IMR-90 (cell line): ENCODE results near the gene RMI2. TPM values are rescaled to one million over a fixed set of nuclear protein-coding genes. Genes with fewer than 3 reads are reported as not detected.

Experiments used
- ATAC-seq: fragments of 200-7000 bp; cut with Tn5 transposase; 2 replicates; pipeline ENCODE4 v1.9.1; 2020; ENCODE audit warnings: low read depth, mild to moderate bottlenecking, moderate library complexity
- BruUV-seq: library from RNA; stranded (reverse); fragments of 400-500 nt; replicated peaks from 2 replicates; lab custom pipeline; 2021; lab: Mats Ljungman, UMichigan
- CTCF ChIA-PET: fragments of 300-600 bp; formaldehyde crosslinking; extraction: SDS; loops from one replicate; lab custom pipeline; 2021; ENCODE audit warnings: antibody characterized with exemption; lab: Yijun Ruan, JAX
- POLR2A ChIA-PET: fragments of 300-600 bp; sonication (Branson Sonifier 250); formaldehyde crosslinking; loops from one replicate; lab custom pipeline; 2022; ENCODE audit warnings: antibody characterized with exemption; ENCODE audit not compliant: unreplicated experiment; lab: Charles Lee
- DNase-seq: peaks from one replicate; pipeline ENCODE4 v3.0.0; 2013
- H2AFZ ChIP-seq: replicated peaks from 2 replicates; pipeline ENCODE3; 2013; ENCODE audit warnings: low read length, mild to moderate bottlenecking; ENCODE audit not compliant: poor library complexity
- H2AK5ac ChIP-seq: 2 replicates; pipeline ENCODE4 v1.6.1; 2013; ENCODE audit warnings: low read depth, low read length, inconsistent platforms
- H2AK9ac ChIP-seq: replicated peaks from 2 replicates; pipeline ENCODE3; 2013; ENCODE audit warnings: mild to moderate bottlenecking, low read depth, low read length, moderate library complexity; ENCODE audit not compliant: poor library complexity
- H2BK120ac ChIP-seq: 2 replicates; pipeline ENCODE4 v1.6.1; 2013; ENCODE audit warnings: low read depth, low read length, inconsistent platforms
- H2BK15ac ChIP-seq: 3 replicates; pipeline ENCODE4 v1.6.1; 2013; ENCODE audit warnings: low read depth, low read length, inconsistent platforms
- H2BK20ac ChIP-seq: 2 replicates; pipeline ENCODE4 v1.6.1; 2013; ENCODE audit warnings: low read depth, mild to moderate bottlenecking, inconsistent platforms, low read length, moderate library complexity
- H2BK5ac ChIP-seq: 2 replicates; pipeline ENCODE4 v1.6.1; 2013; ENCODE audit warnings: mild to moderate bottlenecking, low read depth, low read length, inconsistent platforms; ENCODE audit not compliant: poor library complexity, severe bottlenecking
- H3K14ac ChIP-seq: replicated peaks from 2 replicates; pipeline ENCODE4 v1.6.1; 2013; ENCODE audit warnings: low read depth, low read length, inconsistent platforms
- H3K18ac ChIP-seq: 2 replicates; pipeline ENCODE4 v1.6.1; 2013; ENCODE audit warnings: low read depth, low read length, control low read depth
- H3K23ac ChIP-seq: 2 replicates; pipeline ENCODE4 v1.6.1; 2013; ENCODE audit warnings: low read depth, low read length, inconsistent platforms
- H3K27ac ChIP-seq: 2 replicates; pipeline ENCODE4 v1.5.1; 2013; ENCODE audit warnings: mild to moderate bottlenecking, control low read depth, low read length; ENCODE audit not compliant: insufficient read depth
- H3K27me3 ChIP-seq: 2 replicates; pipeline ENCODE4 v1.6.1; 2013; ENCODE audit warnings: low read length; ENCODE audit not compliant: control insufficient read depth, insufficient read depth
- H3K36me3 ChIP-seq: 2 replicates; pipeline ENCODE4 v1.6.1; 2013; ENCODE audit warnings: low read length, mixed read lengths; ENCODE audit not compliant: control insufficient read depth, insufficient read depth
- H3K4ac ChIP-seq: 2 replicates; pipeline ENCODE4 v1.6.1; 2013; ENCODE audit warnings: low read depth, low read length, inconsistent platforms
- H3K4me1 ChIP-seq: 2 replicates; pipeline ENCODE4 v1.6.1; 2013; ENCODE audit warnings: low read length, mixed read lengths; ENCODE audit not compliant: control insufficient read depth, insufficient read depth
- H3K4me2 ChIP-seq: 2 replicates; pipeline ENCODE4 v1.6.1; 2013; ENCODE audit warnings: low read depth, mild to moderate bottlenecking, control low read depth, low read length, moderate library complexity
- H3K4me3 ChIP-seq: 2 replicates; pipeline ENCODE4 v1.5.1; 2013; ENCODE audit warnings: low read depth, mild to moderate bottlenecking, control low read depth, low read length, moderate library complexity; ENCODE audit not compliant: insufficient read depth
- H3K56ac ChIP-seq: 2 replicates; pipeline ENCODE4 v1.6.1; 2013; ENCODE audit warnings: low read length, inconsistent platforms; ENCODE audit not compliant: insufficient read depth; ENCODE audit errors: extremely low read depth
- H3K79me1 ChIP-seq, 2 experiments: 2 replicates each; pipeline ENCODE4 v1.6.1; 2013; ENCODE audit warnings: low read length in 2 of 2, inconsistent platforms in 1 of 2, low read depth in 1 of 2
- H3K9ac ChIP-seq: 2 replicates; pipeline ENCODE4 v1.6.1; 2013; ENCODE audit warnings: low read depth, low read length, control low read depth
- H3K9me1 ChIP-seq: 2 replicates; pipeline ENCODE4 v1.6.1; 2013; ENCODE audit warnings: low read length, inconsistent platforms; ENCODE audit not compliant: insufficient read depth
- H3K9me3 ChIP-seq: 2 replicates; pipeline ENCODE4 v1.6.1; 2013; ENCODE audit warnings: low read length; ENCODE audit not compliant: control insufficient read depth, insufficient read depth
- H4K20me1 ChIP-seq: 2 replicates; pipeline ENCODE4 v1.6.1; 2013; ENCODE audit warnings: low read length, inconsistent platforms; ENCODE audit not compliant: insufficient read depth
- H4K5ac ChIP-seq: 2 replicates; pipeline ENCODE4 v1.6.1; 2013; ENCODE audit warnings: mild to moderate bottlenecking, low read depth, low read length, control low read depth
- H4K8ac ChIP-seq, 2 experiments: 2 replicates each; pipeline ENCODE4 v1.6.1; 2013; ENCODE audit warnings: low read depth in 2 of 2, low read length in 2 of 2, control low read depth in 1 of 2, inconsistent platforms in 1 of 2
- H4K91ac ChIP-seq: 2 replicates; pipeline ENCODE4 v1.6.1; 2013; ENCODE audit warnings: low read depth, low read length, inconsistent platforms; ENCODE audit not compliant: insufficient read depth
- MAFK ChIP-seq: IDR thresholded peaks from 2 replicates; pipeline ENCODE4 v1.6.1; 2012; ENCODE audit warnings: low read depth, low read length, improper control_type of control experiment
- MXI1 ChIP-seq: IDR thresholded peaks from 2 replicates; pipeline ENCODE4 v1.6.1; 2012; ENCODE audit warnings: low read depth, mild to moderate bottlenecking, low read length, moderate library complexity, borderline replicate concordance
- NFE2L2 ChIP-seq: fragments of 150-350 bp; IDR thresholded peaks from 2 replicates; pipeline ENCODE4 v1.6.1; 2016; ENCODE audit warnings: low read depth, mild to moderate bottlenecking, low read length
- RCOR1 ChIP-seq: IDR thresholded peaks from 2 replicates; pipeline ENCODE4 v1.6.1; 2012; ENCODE audit warnings: mild to moderate bottlenecking, low read length, improper control_type of control experiment; ENCODE audit not compliant: insufficient replicate concordance
- SMC3 ChIP-seq: fragments of 150-350 bp; IDR thresholded peaks from 2 replicates; pipeline ENCODE4 v1.6.1; 2016; ENCODE audit warnings: low read depth, mild to moderate bottlenecking, antibody characterized with exemption, low read length, moderate library complexity
- WGBS, 2 experiments: methylation state at CpG; one replicate each; pipeline versions ENCODE4 v1.1.5 to v1.1.7; 2013; ENCODE audit warnings: missing lambda C conversion rate in 2 of 2; ENCODE audit not compliant: insufficient read length in 1 of 2; ENCODE audit errors: extremely low coverage in 2 of 2; 5-methylcytosine and 5-hydroxymethylcytosine counted together
- dilution Hi-C: fragments of 300-500 bp; cut with HindIII; formaldehyde crosslinking; loops from one replicate; pipeline ENCODE4 v1.14.3; 2018; ENCODE audit warnings: low sequenced_read_pairs; ENCODE audit not compliant: unreplicated experiment
- in situ Hi-C: fragments of 300-500 bp; cut with MboI; formaldehyde crosslinking; loops from 3 replicates; pipeline ENCODE4 v1.14.3; 2019; ENCODE audit warnings: low sequenced_read_pairs, inconsistent platforms, mixed read lengths
- intact Hi-C: fragments of 100-400 bp; cut with micrococcal nuclease; formaldehyde crosslinking; loops from 2 replicates; pipeline ENCODE4 v1.10.0; 2022
- polyA plus RNA-seq, 3 experiments: library from polyadenylated mRNA; depleted of rRNA; stranded (reverse); fragments of >200 nt; gene quantifications; 2 replicates each; pipeline ENCODE4 v1.2.3, GENCODE V29; 2012; ENCODE audit warnings: low replicate concordance in 1 of 3
- total RNA-seq: library from RNA; depleted of rRNA; stranded (reverse); fragments of >200 nt; gene quantifications from 2 replicates; pipeline ENCODE4 v1.2.3, GENCODE V29; 2012

Gene RMI2
- total and polyA plus RNA-seq, 2 of the 4 experiments (the other 2 are of a cell fraction): 3.2 to 5.6 TPM

DNA sequence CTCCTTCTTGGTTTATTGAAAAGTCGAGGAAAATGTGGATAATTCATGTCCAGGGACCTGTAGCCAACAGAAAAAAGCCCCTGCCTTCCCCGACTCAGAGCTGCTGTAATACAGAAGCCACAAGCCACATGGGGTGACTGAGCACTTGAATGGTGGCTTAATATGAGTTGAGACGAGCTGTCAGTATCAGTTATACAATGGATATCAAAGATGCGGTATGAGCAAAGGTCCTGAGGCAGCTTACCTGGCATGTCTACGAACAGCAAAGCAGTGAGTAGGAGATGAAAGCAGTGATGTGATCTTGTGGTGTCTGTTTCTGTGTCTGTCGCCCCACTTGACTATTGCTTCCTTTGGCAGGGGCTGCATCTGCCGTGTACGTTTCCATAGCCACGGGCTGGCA is 12.2 kb upstream of the RMI2 start:
- Histone ChIP-seq H2BK5ac (no peak overlapping the region), H3K27ac (no peak overlapping the region), H3K14ac (no peak overlapping the region; the same call in 1 of the 2 replicates), H3K79me1 (no peaks in the 10 kb centered on the region), H3K4me1 (peaks cover 12% of the 10 kb centered on the region), H2BK20ac (peak overlapping the region; percentile 33; the same call in 1 of the 2 replicates), H2AFZ (peak overlapping the region; percentile 12), H3K23ac (no peak overlapping the region), H3K56ac (no peak overlapping the region), H2AK5ac (peak overlapping the region; percentile 83), H3K9me3 (0 out of 2 replicates have a peak, but pooled peaks cover 2% of the 10 kb centered on the region), H3K9me1 (peaks cover 3% of the 10 kb centered on the region), H4K5ac (no peak overlapping the region), H2BK120ac (no peak overlapping the region; the same call in 1 of the 2 replicates), H2BK15ac (peak overlapping the region; percentile 78; the same call in 2 of the 3 replicates), H2AK9ac (peak overlapping the region; percentile 5), H3K4me3 (no peak overlapping the region), H3K9ac (no peak overlapping the region), H3K18ac (no peak overlapping the region), H3K36me3 (no peaks in the 10 kb centered on the region), H4K20me1 (no peaks in the 10 kb centered on the region), H4K8ac (no peak overlapping the region), H3K27me3 (no peaks in the 10 kb centered on the region), H3K4ac (no peak overlapping the region), H4K91ac (no peak overlapping the region), H3K4me2 (no peak overlapping the region)
- ATAC-seq (no peak), DNase-seq (no peak)
- CTCF ChIA-PET: no interaction called here
- TF ChIP-seq RCOR1 (no peak), SMC3 (no peak), MAFK (no peak), NFE2L2 (no peak), MXI1 (no peak)
- BruUV-seq: no TSS peak
- intact Hi-C loops: no loop called here
- WGBS, 2 experiments: 81% methylated on average over 4 of the region's 9 CpGs; no CpG with 5 or more reads in 1 of the 2 experiments
- in situ Hi-C loops: no loop called here
- POLR2A ChIA-PET: no interaction called here
- dilution Hi-C loops: no loop called here
